PC-9 (cell line): ENCODE data around the gene FEN1. TPM values are rescaled to one million over a fixed set of nuclear protein-coding genes. Genes with fewer than 3 reads are reported as not detected.

Experiments used
- BruUV-seq: library from RNA; stranded (reverse); fragments of 400-500 nt; replicated peaks from 2 replicates; lab custom pipeline; 2021; lab: Mats Ljungman, UMichigan
- CTCF ChIA-PET: fragments of 300-600 bp; sonication (Branson Sonifier 250); formaldehyde crosslinking; loops from one replicate; lab custom pipeline; 2022; ENCODE audit warnings: antibody characterized with exemption; lab: Charles Lee
- POLR2A ChIA-PET: fragments of 300-600 bp; sonication (Branson Sonifier 250); formaldehyde crosslinking; loops from one replicate; lab custom pipeline; 2022; ENCODE audit warnings: antibody characterized with exemption; ENCODE audit not compliant: unreplicated experiment; lab: Charles Lee
- DNase-seq, 2 experiments: peaks; one replicate each; pipeline versions ENCODE4 v3.0.0 to v3.0.0-alpha.2; 2015 to 2022; ENCODE audit warnings: mixed read lengths in 1 of 2
- H2AFZ ChIP-seq: fragments of 200-600 bp; sonication (generic); 2 replicates; pipeline ENCODE4 v1.8.1; 2017; ENCODE audit warnings: antibody characterized with exemption
- H3F3A ChIP-seq: fragments of 200-600 bp; sonication (generic); 2 replicates; pipeline ENCODE4 v1.8.1; 2017; ENCODE audit warnings: antibody characterized with exemption, mild to moderate bottlenecking, low read depth; ENCODE audit not compliant: insufficient read depth
- H3K27ac ChIP-seq: fragments of 200-600 bp; sonication (generic); 2 replicates; pipeline ENCODE4 v1.6.1; 2016; ENCODE audit warnings: mixed run types
- H3K27me3 ChIP-seq: fragments of 200-600 bp; sonication (generic); 2 replicates; pipeline ENCODE4 v1.6.1; 2016; ENCODE audit warnings: low read depth, mixed run types; ENCODE audit not compliant: insufficient read depth
- H3K36me3 ChIP-seq: fragments of 200-600 bp; sonication (generic); 2 replicates; pipeline ENCODE4 v1.6.1; 2016; ENCODE audit warnings: low read depth, mixed run types
- H3K4me1 ChIP-seq: fragments of 200-600 bp; sonication (generic); replicated peaks from 2 replicates; pipeline ENCODE4 v1.6.1; 2016; ENCODE audit warnings: mixed run types; ENCODE audit not compliant: insufficient read depth
- H3K4me2 ChIP-seq: fragments of 200-600 bp; sonication (generic); 2 replicates; pipeline ENCODE4 v1.6.1; 2017; ENCODE audit warnings: mixed run types
- H3K4me3 ChIP-seq: fragments of 200-600 bp; sonication (generic); 2 replicates; pipeline ENCODE4 v1.6.1; 2016; ENCODE audit warnings: mixed run types
- H3K79me2 ChIP-seq: fragments of 200-600 bp; sonication (generic); 2 replicates; pipeline ENCODE4 v1.6.1; 2017; ENCODE audit warnings: low read depth, mixed run types
- H3K9me2 ChIP-seq: fragments of 200-600 bp; sonication (generic); 2 replicates; pipeline ENCODE4 v1.8.1; 2017; ENCODE audit warnings: mild to moderate bottlenecking; ENCODE audit not compliant: insufficient read depth
- H3K9me3 ChIP-seq: fragments of 200-600 bp; sonication (generic); 2 replicates; pipeline ENCODE4 v1.8.1; 2016; ENCODE audit warnings: low read depth; ENCODE audit not compliant: insufficient read depth
- H4K20me1 ChIP-seq: fragments of 200-600 bp; sonication (generic); 2 replicates; pipeline ENCODE4 v1.8.1; 2017; ENCODE audit not compliant: insufficient read depth
- EZH2 ChIP-seq: fragments of 200-600 bp; sonication (generic); IDR thresholded peaks from 2 replicates; pipeline ENCODE4 v1.8.0; 2017; ENCODE audit warnings: antibody characterized with exemption, low read depth
- intact Hi-C: fragments of 100-400 bp; cut with micrococcal nuclease; formaldehyde crosslinking; loops from one replicate; pipeline ENCODE4 v1.10.0; 2022; ENCODE audit not compliant: unreplicated experiment
- total RNA-seq: library from RNA; stranded (reverse); gene quantifications from 2 replicates; pipeline ENCODE4 v1.2.3, GENCODE V29; 2021
- TF ChIP-seq, protein P1 (sequence below): fragments of 200-600 bp; sonication (generic); conservative IDR thresholded peaks from 2 replicates; pipeline ENCODE4 v1.6.1; 2017; ENCODE audit warnings: mixed run types, antibody characterized with exemption, mild to moderate bottlenecking, moderate library complexity

FEN1 gene
- total RNA-seq, 1 experiment from 2014 or later = 60.9 TPM

- no peaks in the 10 kb centered on the region for H3K79me2 ChIP-seq
- H3K27me3 ChIP-seq = no peaks in the 10 kb centered on the region
- POLR2A ChIA-PET = no interaction called here
- H3K4me2 ChIP-seq = no peak overlapping the region
- H3K36me3 ChIP-seq = no peaks in the 10 kb centered on the region
- no peak overlapping the region for H2AFZ ChIP-seq
- H3K9me3 ChIP-seq = no peaks in the 10 kb centered on the region
- BruUV-seq = no TSS peak
- DNase-seq = no peak
- TF ChIP-seq, protein P1, sequence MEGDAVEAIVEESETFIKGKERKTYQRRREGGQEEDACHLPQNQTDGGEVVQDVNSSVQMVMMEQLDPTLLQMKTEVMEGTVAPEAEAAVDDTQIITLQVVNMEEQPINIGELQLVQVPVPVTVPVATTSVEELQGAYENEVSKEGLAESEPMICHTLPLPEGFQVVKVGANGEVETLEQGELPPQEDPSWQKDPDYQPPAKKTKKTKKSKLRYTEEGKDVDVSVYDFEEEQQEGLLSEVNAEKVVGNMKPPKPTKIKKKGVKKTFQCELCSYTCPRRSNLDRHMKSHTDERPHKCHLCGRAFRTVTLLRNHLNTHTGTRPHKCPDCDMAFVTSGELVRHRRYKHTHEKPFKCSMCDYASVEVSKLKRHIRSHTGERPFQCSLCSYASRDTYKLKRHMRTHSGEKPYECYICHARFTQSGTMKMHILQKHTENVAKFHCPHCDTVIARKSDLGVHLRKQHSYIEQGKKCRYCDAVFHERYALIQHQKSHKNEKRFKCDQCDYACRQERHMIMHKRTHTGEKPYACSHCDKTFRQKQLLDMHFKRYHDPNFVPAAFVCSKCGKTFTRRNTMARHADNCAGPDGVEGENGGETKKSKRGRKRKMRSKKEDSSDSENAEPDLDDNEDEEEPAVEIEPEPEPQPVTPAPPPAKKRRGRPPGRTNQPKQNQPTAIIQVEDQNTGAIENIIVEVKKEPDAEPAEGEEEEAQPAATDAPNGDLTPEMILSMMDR = no peak
- TF ChIP-seq EZH2 = no peak
- no peaks in the 10 kb centered on the region; the same call in 1 of the 2 replicates for H3F3A ChIP-seq
- no peaks in the 10 kb centered on the region for H3K9me2 ChIP-seq
- intact Hi-C loops = loop anchor here (5.0 kb wide), 2 partner anchors 43 to 358 kb away; partner anchors contain the start of genes FEN1 and TMEM258
- CTCF ChIA-PET = no interaction called here
- H3K4me3 ChIP-seq = no peak overlapping the region
- H3K4me1 ChIP-seq = peaks cover 15% of the 10 kb centered on the region
- H3K27ac ChIP-seq = no peak overlapping the region
- H4K20me1 ChIP-seq = no peaks in the 10 kb centered on the region
These were observed 43.0 kb upstream of the FEN1 start for GRCh38 chr11:61749591-61750217.

GRCh38 chr11:61750631-61751273 is 42.0 kb upstream of the FEN1 start:
- H3K36me3 ChIP-seq = no peaks in the 10 kb centered on the region
- no TSS peak for BruUV-seq
- POLR2A ChIA-PET = no interaction called here
- CTCF ChIA-PET = interaction anchor here (1.2 kb wide), 1 partner anchor 28 kb away, joined by 3 read pairs; no protein-coding TSS in a partner anchor
- H3K4me1 ChIP-seq = peaks cover 18% of the 10 kb centered on the region
- H3K27ac ChIP-seq = no peak overlapping the region
- DNase-seq = no peak
- no peak overlapping the region for H3K4me2 ChIP-seq
- no peaks in the 10 kb centered on the region; the same call in 1 of the 2 replicates for H3F3A ChIP-seq
- H3K9me3 ChIP-seq = no peaks in the 10 kb centered on the region
- no peaks in the 10 kb centered on the region for H3K27me3 ChIP-seq
- no peak overlapping the region for H2AFZ ChIP-seq
- H3K9me2 ChIP-seq = no peaks in the 10 kb centered on the region
- H4K20me1 ChIP-seq = no peaks in the 10 kb centered on the region
- intact Hi-C loops = no loop called here
- no peaks in the 10 kb centered on the region for H3K79me2 ChIP-seq
- H3K4me3 ChIP-seq = no peak overlapping the region
- TF ChIP-seq, protein P1 = no peak
- no peak for TF ChIP-seq EZH2

- no peak overlapping the region for H3K27ac ChIP-seq
- no TSS peak for BruUV-seq
- no peaks in the 10 kb centered on the region for H3K36me3 ChIP-seq
- no peaks in the 10 kb centered on the region for H3K9me3 ChIP-seq
- CTCF ChIA-PET = interaction anchor here (1.2 kb wide), 1 partner anchor 28 kb away, joined by 3 read pairs; no protein-coding TSS in a partner anchor
- TF ChIP-seq EZH2 = no peak
- TF ChIP-seq, protein P1 = no peak
- no peaks in the 10 kb centered on the region; the same call in 1 of the 2 replicates for H3F3A ChIP-seq
- no peaks in the 10 kb centered on the region for H3K27me3 ChIP-seq
- no peak overlapping the region for H3K4me3 ChIP-seq
- H3K4me1 ChIP-seq = peaks cover 25% of the 10 kb centered on the region
- no peaks in the 10 kb centered on the region for H4K20me1 ChIP-seq
- no peaks in the 10 kb centered on the region for H3K9me2 ChIP-seq
- H2AFZ ChIP-seq = no peak overlapping the region
- H3K79me2 ChIP-seq = no peaks in the 10 kb centered on the region
- DNase-seq = no peak
- no peak overlapping the region for H3K4me2 ChIP-seq
- intact Hi-C loops = no loop called here
- POLR2A ChIA-PET = no interaction called here
These were observed 41.3 kb upstream of the FEN1 start for GRCh38 chr11:61751384-61751783.
